ENCODE data around the gene RIPPLY1.

Gene RIPPLY1, protein sequence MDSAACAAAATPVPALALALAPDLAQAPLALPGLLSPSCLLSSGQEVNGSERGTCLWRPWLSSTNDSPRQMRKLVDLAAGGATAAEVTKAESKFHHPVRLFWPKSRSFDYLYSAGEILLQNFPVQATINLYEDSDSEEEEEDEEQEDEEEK

DNA sequence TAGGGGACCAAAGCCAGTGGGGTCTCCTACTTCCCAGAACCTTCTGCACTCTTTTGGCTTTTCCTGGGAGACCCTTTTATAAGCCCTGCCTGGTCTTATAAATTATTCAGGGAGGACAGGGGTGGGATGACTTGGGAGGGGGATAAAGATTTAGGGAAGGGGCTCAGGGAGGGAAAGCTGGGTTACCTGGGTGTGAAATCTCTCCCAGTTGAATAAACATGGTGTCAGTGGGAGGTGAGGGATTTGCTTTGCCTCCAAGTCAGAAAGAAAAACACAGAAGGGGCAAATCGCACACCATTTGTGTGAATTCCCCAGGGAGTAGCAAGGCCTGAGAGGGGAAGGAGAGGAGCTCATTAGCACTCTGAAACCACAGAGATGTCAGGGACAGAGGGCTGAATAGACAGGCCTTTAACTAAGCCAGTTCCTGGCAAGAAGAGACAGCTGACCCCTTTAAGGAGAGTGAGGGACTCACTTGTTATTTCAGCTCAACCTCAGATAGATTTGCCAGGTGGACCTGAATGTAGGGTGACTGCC is at the start of gene RIPPLY1:
Gene RIPPLY1, minus strand, starts transcription at position 51 of the 534 bp plus-strand sequence. CDS start 54 bp downstream, outside the sequence.
- TF ChIP-seq MAX (IDR thresholded peaks at IDR 0.05; ENCODE audit: low read depth, low read length) = no peak
- no peak for TF ChIP-seq POLR2A (IDR thresholded peaks at IDR 0.05; ENCODE audit: extremely low read depth, insufficient read length)
- no peak for TF ChIP-seq MYC (IDR thresholded peaks at IDR 0.05; ENCODE audit: low read depth, low read length)
- TF ChIP-seq CTCF (IDR thresholded peaks at IDR 0.05; ENCODE audit: low read depth, low read length) = no peak
- H3K4me3 ChIP-seq (ENCODE audit: low read depth, low read length) = no peak within 1 kb of the TSS
- DNase-seq (ENCODE audit: low read depth) = peak; percentile 6

- no peak for DNase-seq (ENCODE audit: low read depth)
- H3K4me3 ChIP-seq (ENCODE audit: low read depth, low read length) = no peak overlapping the region
- TF ChIP-seq POLR2A (IDR thresholded peaks at IDR 0.05; ENCODE audit: extremely low read depth, insufficient read length) = no peak
- no peak for TF ChIP-seq MAX (IDR thresholded peaks at IDR 0.05; ENCODE audit: low read depth, low read length)
- no peak for TF ChIP-seq CTCF (IDR thresholded peaks at IDR 0.05; ENCODE audit: low read depth, low read length)
- no peak for TF ChIP-seq MYC (IDR thresholded peaks at IDR 0.05; ENCODE audit: low read depth, low read length)
Observed at GRCh38 chrX:106952538-106952937, 49.4 kb upstream of the RIPPLY1 start.

- TF ChIP-seq POLR2A (IDR thresholded peaks at IDR 0.05; ENCODE audit: extremely low read depth, insufficient read length) = no peak
- TF ChIP-seq MAX (IDR thresholded peaks at IDR 0.05; ENCODE audit: low read depth, low read length) = no peak
- TF ChIP-seq MYC (IDR thresholded peaks at IDR 0.05; ENCODE audit: low read depth, low read length) = no peak
- no peak for TF ChIP-seq CTCF (IDR thresholded peaks at IDR 0.05; ENCODE audit: low read depth, low read length)
- no peak for DNase-seq (ENCODE audit: low read depth)
- H3K4me3 ChIP-seq (ENCODE audit: low read depth, low read length) = no peak overlapping the region
Observed at GRCh38 chrX:106952089-106952488, 48.9 kb upstream of the RIPPLY1 start.

DNA sequence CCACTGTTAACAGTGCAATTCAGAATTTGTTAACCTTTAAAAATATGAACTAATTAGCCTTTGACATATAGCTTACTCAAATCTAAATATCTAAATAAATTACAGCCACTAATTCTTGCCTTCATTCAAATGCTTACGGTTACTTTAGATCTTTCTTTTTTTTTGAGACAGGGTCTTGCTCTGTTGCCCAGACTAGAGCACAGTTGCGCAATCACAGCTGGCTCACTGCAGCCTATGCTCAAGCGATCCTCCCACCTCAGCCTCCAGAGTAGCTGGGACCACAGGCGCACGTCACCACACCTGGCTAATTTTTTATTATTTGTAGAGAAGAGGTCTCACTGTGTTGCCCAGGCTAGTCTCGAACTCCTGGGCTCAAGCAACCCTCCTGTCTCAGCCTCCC is 48.1 kb upstream of the RIPPLY1 start:
- no peak for DNase-seq (ENCODE audit: low read depth)
- no peak for TF ChIP-seq CTCF (IDR thresholded peaks at IDR 0.05; ENCODE audit: low read depth, low read length)
- no peak overlapping the region for H3K4me3 ChIP-seq (ENCODE audit: low read depth, low read length)

DNA sequence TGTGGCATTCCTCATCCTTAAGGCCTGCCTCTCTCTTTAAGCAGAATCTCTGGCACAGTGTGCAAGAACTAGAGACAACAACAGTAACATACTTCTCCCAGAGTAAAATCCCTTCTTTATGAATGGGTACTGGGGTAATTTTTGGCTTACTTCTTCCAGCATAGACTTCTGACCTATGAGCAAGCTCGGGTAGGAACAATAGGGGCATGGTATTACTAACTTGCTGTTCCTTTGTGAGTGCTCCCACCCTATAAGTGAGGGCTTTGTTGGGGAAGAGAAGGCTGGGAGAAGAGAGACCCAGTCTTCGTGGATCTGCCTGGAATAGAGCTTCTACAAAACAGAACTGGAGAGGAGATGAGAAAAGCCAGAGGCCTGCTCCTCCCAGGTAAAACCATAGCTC is 47.2 kb upstream of the RIPPLY1 start:
- no peak overlapping the region for H3K4me3 ChIP-seq (ENCODE audit: low read depth, low read length)
- no peak for DNase-seq (ENCODE audit: low read depth)
- no peak for TF ChIP-seq MAX (IDR thresholded peaks at IDR 0.05; ENCODE audit: low read depth, low read length)
- TF ChIP-seq CTCF (IDR thresholded peaks at IDR 0.05; ENCODE audit: low read depth, low read length) = no peak
- no peak for TF ChIP-seq MYC (IDR thresholded peaks at IDR 0.05; ENCODE audit: low read depth, low read length)
- TF ChIP-seq POLR2A (IDR thresholded peaks at IDR 0.05; ENCODE audit: extremely low read depth, insufficient read length) = no peak

DNA sequence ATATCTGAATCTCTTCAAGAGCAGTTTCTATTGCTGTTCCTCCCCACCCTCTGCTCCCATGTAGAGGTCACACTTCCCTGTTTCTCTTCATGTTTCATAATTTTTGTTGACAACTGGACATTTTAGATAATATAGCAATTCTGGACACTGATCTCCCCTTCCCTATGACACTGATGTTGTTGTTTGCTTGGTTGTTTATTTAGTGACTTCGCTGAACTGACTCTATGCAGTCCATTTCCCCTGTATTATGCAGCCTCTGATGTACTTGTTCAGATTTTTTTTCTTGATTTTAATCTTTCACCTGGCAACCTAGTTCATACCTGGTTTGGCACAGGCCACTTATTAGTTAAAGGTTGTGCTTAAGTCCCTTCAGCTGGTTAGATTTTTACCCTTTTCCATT is 46.2 kb upstream of the RIPPLY1 start:
- TF ChIP-seq CTCF (IDR thresholded peaks at IDR 0.05; ENCODE audit: low read depth, low read length) = no peak
- no peak for TF ChIP-seq MAX (IDR thresholded peaks at IDR 0.05; ENCODE audit: low read depth, low read length)
- TF ChIP-seq POLR2A (IDR thresholded peaks at IDR 0.05; ENCODE audit: extremely low read depth, insufficient read length) = no peak
- TF ChIP-seq MYC (IDR thresholded peaks at IDR 0.05; ENCODE audit: low read depth, low read length) = no peak
- DNase-seq (ENCODE audit: low read depth) = no peak
- H3K4me3 ChIP-seq (ENCODE audit: low read depth, low read length) = no peak overlapping the region

Measured in NB4 (cell line).